Lower leg skin (tissue), 4 donors: ENCODE results near the gene RTP5. TPM values are rescaled to one million over a fixed set of nuclear protein-coding genes. Genes with fewer than 3 reads are reported as not detected.
A peak's percentile ranks its signal among the peaks of the same experiment; 100 is the strongest.
"Not testable (repeated sequence)": the region's sequence is repeated elsewhere in the genome, so short reads cannot be mapped to it uniquely, and the experiment has no call there.

Experiments
- DNase-seq, 2 donors: peaks; one replicate each; pipeline ENCODE4 v3.0.0-alpha.2; 2019; ENCODE audit warnings: low spot score in 2 of 2
- H3K4me3 ChIP-seq: fragments of 200-600 bp; sonication (generic); 2 replicates; pipeline ENCODE4 v1.5.1; 2017; ENCODE audit warnings: mild to moderate bottlenecking, low read depth; ENCODE audit not compliant: poor library complexity, severe bottlenecking
- CTCF ChIP-seq, 3 donors: fragments of 450-650 bp; IDR thresholded peaks; one replicate each; pipeline ENCODE4 v1.5.1; 2016; ENCODE audit warnings: antibody characterized with exemption in 3 of 3, mild to moderate bottlenecking in 3 of 3, moderate library complexity in 2 of 3
- POLR2A ChIP-seq, 2 donors: fragments of 450-650 bp; IDR thresholded peaks; one replicate each; pipeline ENCODE4 v1.6.1; 2016 to 2017; ENCODE audit warnings: antibody characterized with exemption in 2 of 2, mild to moderate bottlenecking in 1 of 2, moderate library complexity in 1 of 2
- WGBS, 2 donors: methylation state at CpG; one replicate each; pipeline ENCODE4 v1.1.5; 2018; 5-methylcytosine and 5-hydroxymethylcytosine counted together
- intact Hi-C: fragments of 100-400 bp; cut with DNase I; formaldehyde crosslinking; loops from one replicate; pipeline ENCODE4 v1.15.0; 2023; ENCODE audit warnings: low total_unique reads
- total RNA-seq, 4 donors: library from RNA; depleted of rRNA; stranded (reverse); fragments of >200 nt; gene quantifications; one replicate each; pipeline ENCODE4 v1.1.0, GENCODE V29; 2016

Gene RTP5
- total RNA-seq, 4 donors from 2014 or later, result 0.10 to 0.23 TPM; not detected in 2

- no peak for TF ChIP-seq CTCF (IDR thresholded peaks at IDR 0.05)
- TF ChIP-seq POLR2A (IDR thresholded peaks at IDR 0.05), result no peak
- intact Hi-C loops, result no loop called here
- H3K4me3 ChIP-seq, result no peak overlapping the region
- no peak for DNase-seq
- 80 to 86% methylated on average over 2 of the region's 2 CpGs for WGBS, 2 donors
Observed at GRCh38 chr2:241827394-241827793, 42.1 kb upstream of the RTP5 start.

GRCh38 chr2:241833101-241833663, 36.3 kb upstream of the RTP5 start:
- 27 to 35% methylated on average over 13 of the region's 13 CpGs for WGBS, 2 donors
- TF ChIP-seq CTCF (IDR thresholded peaks at IDR 0.05) (no peak), POLR2A (IDR thresholded peaks at IDR 0.05) (no peak)
- H3K4me3 ChIP-seq, result no peak overlapping the region
- DNase-seq, result peak in 1 of 2 donors; percentile 66
- intact Hi-C loops, result no loop called here

DNA sequence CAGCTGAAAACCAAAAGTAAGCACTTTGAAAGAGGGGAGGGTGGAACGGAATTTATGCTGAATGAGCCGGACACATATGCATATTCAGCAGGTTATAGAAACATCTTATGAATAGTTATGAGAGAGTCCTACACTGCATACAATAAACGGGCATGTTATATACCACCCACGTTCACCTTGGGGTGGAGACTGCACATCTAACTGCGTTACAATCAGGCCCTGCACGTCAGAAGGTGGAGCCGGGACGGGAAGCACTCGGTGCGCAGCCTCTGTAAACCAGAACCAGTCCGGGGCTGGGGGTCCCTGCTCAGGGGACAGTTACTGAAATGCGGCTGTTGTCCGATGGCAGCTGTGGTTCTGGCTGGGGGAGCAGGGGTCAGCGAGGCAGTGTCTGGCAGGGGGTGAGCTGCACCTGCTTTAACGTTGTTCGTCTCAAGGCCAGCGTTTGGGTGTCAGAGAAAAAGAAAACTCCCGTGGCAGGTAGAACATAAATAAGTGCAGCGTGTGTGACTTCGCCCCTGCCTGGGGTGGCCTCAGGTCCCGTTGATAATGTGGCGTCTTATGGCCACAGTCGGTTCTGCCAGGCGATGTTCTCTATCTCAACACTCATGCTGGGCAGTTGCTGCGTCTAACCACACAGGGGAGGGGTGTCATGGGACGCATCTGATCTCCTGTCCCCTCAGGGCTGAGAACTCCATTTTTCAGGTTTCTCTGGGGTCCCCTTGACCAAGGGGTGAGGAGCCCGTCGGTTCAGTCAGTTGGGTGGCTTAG, 35.6 kb upstream of the RTP5 start:
- H3K4me3 ChIP-seq, intact Hi-C loops: not testable (repeated sequence)
- peak in 1 of 2 donors; percentile 58 for DNase-seq
- WGBS, 2 donors, result 78 to 79% methylated on average over 25 to 28 of the region's 28 CpGs

GRCh38 chr2:241834527-241835210, 34.9 kb upstream of the RTP5 start:
- 78 to 80% methylated on average over 10 of the region's 10 CpGs for WGBS, 2 donors
- TF ChIP-seq POLR2A (IDR thresholded peaks at IDR 0.05) (no peak), CTCF (IDR thresholded peaks at IDR 0.05) (no peak)
- intact Hi-C loops, result no loop called here
- DNase-seq, result peak in 1 of 2 donors; percentile 23
- H3K4me3 ChIP-seq, result no peak overlapping the region

GRCh38 chr2:241835611-241836010, 33.9 kb upstream of the RTP5 start:
- H3K4me3 ChIP-seq, result no peak overlapping the region
- intact Hi-C loops, result no loop called here
- TF ChIP-seq CTCF (IDR thresholded peaks at IDR 0.05), result no peak
- no peak for TF ChIP-seq POLR2A (IDR thresholded peaks at IDR 0.05)
- DNase-seq, result peak in 1 of 2 donors; percentile 29
- WGBS, 2 donors, result 56 to 74% methylated on average over 4 of the region's 4 CpGs

GRCh38 chr2:241836292-241836691, 33.2 kb upstream of the RTP5 start:
- DNase-seq, result peak in 1 of 2 donors; percentile 34
- no peak overlapping the region for H3K4me3 ChIP-seq
- TF ChIP-seq CTCF (IDR thresholded peaks at IDR 0.05) (no peak), POLR2A (IDR thresholded peaks at IDR 0.05) (no peak)
- WGBS, 2 donors, result 59 to 67% methylated on average over 6 of the region's 6 CpGs
- intact Hi-C loops, result no loop called here
